T-helper 1 cell (primary cell): Measurements from ENCODE around the gene JMJD1C.
"Not testable (repeated sequence)": the region's sequence is repeated elsewhere in the genome, so short reads cannot be mapped to it uniquely, and the experiment has no call there.

ENCODE experiments used
- DNase-seq, 5 donors: peaks; one replicate each; pipeline ENCODE4 v3.0.0-alpha.2; 2012 to 2020
- total RNA-seq, 4 donors: gene quantifications; one replicate each; lab custom pipeline; 2026; lab: John Stamatoyannopoulos, UW

Gene JMJD1C
- 389 to 933 (median 557) reads per million in 4 donors for total RNA-seq

GRCh38 chr10:63465293-63466143 lies at the start of gene JMJD1C:
TSS of gene JMJD1C (minus strand) at chr10:63465977. CDS start at chr10:63465662, 315 bp downstream.
- peak; percentile 24 to 54 (median 47) for DNase-seq

- DNase-seq, result peak in 2 of 5 donors; percentile 3 to 29
Observed at GRCh38 chr10:63515002-63515763, 49.4 kb upstream of the JMJD1C start.

- no peak for DNase-seq
Observed at GRCh38 chr10:63506554-63506953, 40.8 kb upstream of the JMJD1C start.

GRCh38 chr10:63505562-63505961 lies 39.8 kb upstream of the JMJD1C start:
- no peak for DNase-seq

GRCh38 chr10:63504145-63504881 lies 38.5 kb upstream of the JMJD1C start:
- DNase-seq, result no peak

GRCh38 chr10:63503395-63503794 lies 37.6 kb upstream of the JMJD1C start:
- no peak for DNase-seq

- no peak for DNase-seq
Observed at GRCh38 chr10:63502832-63503231, 37.1 kb upstream of the JMJD1C start.

- DNase-seq, result no peak
Observed at GRCh38 chr10:63501954-63502353, 36.2 kb upstream of the JMJD1C start.

GRCh38 chr10:63500551-63500950 lies 34.8 kb upstream of the JMJD1C start:
- DNase-seq, result not testable (repeated sequence)

GRCh38 chr10:63498665-63499064 lies 32.9 kb upstream of the JMJD1C start:
- DNase-seq, result no peak

- no peak for DNase-seq
Observed at GRCh38 chr10:63497321-63497720, 31.5 kb upstream of the JMJD1C start.

GRCh38 chr10:63496561-63496960 lies 30.8 kb upstream of the JMJD1C start:
- no peak for DNase-seq

GRCh38 chr10:63494951-63495350 lies 29.2 kb upstream of the JMJD1C start:
- no peak for DNase-seq

GRCh38 chr10:63493004-63493403 lies 27.2 kb upstream of the JMJD1C start:
- DNase-seq, result no peak

GRCh38 chr10:63492317-63492690 lies 26.5 kb upstream of the JMJD1C start:
- not testable (repeated sequence) for DNase-seq

GRCh38 chr10:63491588-63492316 lies 26.0 kb upstream of the JMJD1C start:
- no peak for DNase-seq

GRCh38 chr10:63489838-63490237 lies 24.1 kb upstream of the JMJD1C start:
- no peak for DNase-seq

- no peak for DNase-seq
Observed at GRCh38 chr10:63487990-63488389, 22.2 kb upstream of the JMJD1C start.

GRCh38 chr10:63483983-63484382 lies 18.2 kb upstream of the JMJD1C start:
- DNase-seq, result no peak

- DNase-seq, result no peak
Observed at GRCh38 chr10:63481815-63482421, 16.1 kb upstream of the JMJD1C start.

GRCh38 chr10:63480237-63480636 lies 14.5 kb upstream of the JMJD1C start:
- DNase-seq, result no peak

GRCh38 chr10:63478564-63478963 lies 12.8 kb upstream of the JMJD1C start:
- DNase-seq, result no peak
